HG02642 (cell line): Measurements from ENCODE around the gene CHML.

ENCODE experiments used
- ATAC-seq: cut with Tn5 transposase; IDR thresholded peaks from one replicate; pipeline ENCODE4 v1.9.1; 2021; ENCODE audit warnings: mild to moderate bottlenecking; ENCODE audit not compliant: unreplicated experiment, poor library complexity

The CHML gene

GRCh38 chr1:241624935-241625334, 15.2 kb downstream of the CHML start:
- ATAC-seq, result no peak

GRCh38 chr1:241622669-241623068, 17.5 kb downstream of the CHML start:
- ATAC-seq, result no peak

GRCh38 chr1:241617426-241617825, 22.7 kb downstream of the CHML start:
- ATAC-seq, result no peak

- no peak for ATAC-seq
Measured at GRCh38 chr1:241615043-241615974, 24.9 kb downstream of the CHML start.

- ATAC-seq, result no peak
Measured at GRCh38 chr1:241614572-241614971, 25.6 kb downstream of the CHML start.

- no peak for ATAC-seq
Measured at GRCh38 chr1:241614144-241614543, 26.0 kb downstream of the CHML start.

GRCh38 chr1:241612533-241613477, 27.4 kb downstream of the CHML start:
- no peak for ATAC-seq

- ATAC-seq, result no peak
Measured at GRCh38 chr1:241611736-241612135, 28.4 kb downstream of the CHML start.

GRCh38 chr1:241611063-241611462, 29.1 kb downstream of the CHML start:
- peak; percentile 87 for ATAC-seq

GRCh38 chr1:241610056-241610815, 29.9 kb downstream of the CHML start:
- no peak for ATAC-seq

- ATAC-seq, result no peak
Measured at GRCh38 chr1:241608379-241609033, 31.7 kb downstream of the CHML start.

GRCh38 chr1:241607497-241607896, 32.7 kb downstream of the CHML start:
- ATAC-seq, result no peak

- no peak for ATAC-seq
Measured at GRCh38 chr1:241606544-241606943, 33.6 kb downstream of the CHML start.

GRCh38 chr1:241605146-241605805, 34.9 kb downstream of the CHML start:
- no peak for ATAC-seq

- ATAC-seq, result no peak
Measured at GRCh38 chr1:241603731-241604245, 36.4 kb downstream of the CHML start.

GRCh38 chr1:241600496-241600901, 39.7 kb downstream of the CHML start:
- ATAC-seq, result peak; percentile 90

- peak; percentile 37 for ATAC-seq
Measured at GRCh38 chr1:241598249-241598648, 41.9 kb downstream of the CHML start.

- no peak for ATAC-seq
Measured at GRCh38 chr1:241596633-241597032, 43.5 kb downstream of the CHML start.

GRCh38 chr1:241593186-241593585, 47.0 kb downstream of the CHML start:
- ATAC-seq, result no peak
